HepG2 (cell line): ENCODE results near the gene SLC13A5. TPM values are rescaled to one million over a fixed set of nuclear protein-coding genes. Genes with fewer than 3 reads are reported as not detected.

Experiments
- CHD4 ChIP-seq: fragments of 200-600 bp; sonication (generic); IDR thresholded peaks from 2 replicates; pipeline ENCODE4 v1.7.0; 2017; ENCODE audit warnings: mild to moderate bottlenecking, low read length, borderline replicate concordance
- HIC2 ChIP-seq: sonication (generic); formaldehyde crosslinking; IDR thresholded peaks from 2 replicates; pipeline ENCODE4 v1.9.0; 2022; ENCODE audit warnings: low read depth, missing genetic modification reagents
- HNF4G ChIP-seq, 2 experiments: sonication (generic) in 1 of 2; formaldehyde crosslinking in 1 of 2; IDR thresholded peaks; 2 replicates each; pipeline versions ENCODE4 v1.4.0 to v1.6.1; 2011 to 2020; ENCODE audit warnings: borderline replicate concordance in 2 of 2, low read depth in 2 of 2, mild to moderate bottlenecking in 2 of 2, low read length in 1 of 2, missing genetic modification reagents in 1 of 2, moderate library complexity in 1 of 2
- KDM5A ChIP-seq: fragments of 200-600 bp; sonication (generic); IDR thresholded peaks from 2 replicates; pipeline ENCODE4 v1.7.0; 2018; ENCODE audit warnings: antibody characterized with exemption, mild to moderate bottlenecking, low read length, borderline replicate concordance
- KLF6 ChIP-seq: IDR thresholded peaks from 2 replicates; pipeline ENCODE4 v1.8.0; 2016; ENCODE audit warnings: missing biosample characterization, missing genetic modification reagents
- SOX6 ChIP-seq, 2 experiments: fragments of 450-650 bp in 1 of 2; sonication (generic) in 1 of 2; formaldehyde crosslinking in 1 of 2; IDR thresholded peaks; 2 replicates each; pipeline versions ENCODE4 v1.4.0 to v1.6.1; 2017 to 2020; ENCODE audit warnings: antibody characterized with exemption in 1 of 2, mild to moderate bottlenecking in 1 of 2, missing genetic modification reagents in 1 of 2
- SP5 ChIP-seq: IDR thresholded peaks from 2 replicates; pipeline ENCODE4 v1.6.1; 2016; ENCODE audit warnings: low read depth, borderline replicate concordance
- SRSF4 ChIP-seq: fragments of 200-400 bp; formaldehyde crosslinking; IDR thresholded peaks from one replicate; pipeline ENCODE4 v1.6.1; 2018; ENCODE audit warnings: mild to moderate bottlenecking, low read depth, low read length, moderate library complexity; ENCODE audit not compliant: poor library complexity, severe bottlenecking
- TFAP4 ChIP-seq: sonication (generic); IDR thresholded peaks from 2 replicates; pipeline ENCODE4 v1.6.1; 2016; ENCODE audit warnings: low read depth, borderline replicate concordance
- ZBTB4 ChIP-seq: sonication (generic); formaldehyde crosslinking; IDR thresholded peaks from 2 replicates; pipeline ENCODE4 v1.4.0; 2020; ENCODE audit warnings: missing genetic modification reagents, mild to moderate bottlenecking, borderline replicate concordance
- ZNF343 ChIP-seq: sonication (generic); formaldehyde crosslinking; IDR thresholded peaks from 2 replicates; pipeline ENCODE4 v1.4.0; 2020; ENCODE audit warnings: mild to moderate bottlenecking, missing genetic modification reagents
- ZNF383 ChIP-seq: sonication (generic); formaldehyde crosslinking; IDR thresholded peaks from 2 replicates; pipeline ENCODE4 v1.4.0; 2020; ENCODE audit warnings: missing genetic modification reagents, mild to moderate bottlenecking, borderline replicate concordance
- ZNF430 ChIP-seq: sonication (generic); formaldehyde crosslinking; IDR thresholded peaks from 2 replicates; pipeline ENCODE4 v1.9.0; 2021; ENCODE audit warnings: mild to moderate bottlenecking, missing genetic modification reagents
- polyA plus RNA-seq, 8 experiments: library from polyadenylated mRNA; depleted of rRNA in 3 of 8; stranded (reverse) in 7 of 8; unstranded in 1 of 8; fragments of >200 nt; fragmentation: Illumina TruSeq in 4 of 8; extraction: Trizol in 4 of 8; gene quantifications; 2 replicates each; pipeline versions ENCODE4 v1.2.1 to v1.2.3, GENCODE V29; 2011 to 2016; ENCODE audit warnings: low read depth in 4 of 8, missing spikeins in 1 of 8, mixed read lengths in 1 of 8; ENCODE audit not compliant: insufficient read depth in 1 of 8
- total RNA-seq, 5 experiments: library from RNA; depleted of rRNA; stranded (reverse); fragments of >200 nt; fragmentation: Illumina TruSeq; extraction: Trizol; gene quantifications; 2 replicates each; pipeline ENCODE4 v1.2.3, GENCODE V29; 2016; ENCODE audit warnings: low read depth in 1 of 5
- TF ChIP-seq, protein P1 (sequence below): sonication (generic); formaldehyde crosslinking; IDR thresholded peaks from 2 replicates; pipeline ENCODE4 v1.5.1; 2020; ENCODE audit warnings: mild to moderate bottlenecking, missing genetic modification reagents, moderate library complexity
- TF ChIP-seq, protein P2 (sequence below): sonication (generic); formaldehyde crosslinking; IDR thresholded peaks from 2 replicates; pipeline ENCODE4 v1.4.0; 2020; ENCODE audit warnings: mild to moderate bottlenecking, missing genetic modification reagents

Gene SLC13A5
- total and polyA plus RNA-seq, 2 of the 13 experiments (the other 11 are each of a cell fraction or from before 2014, with no cell fraction given), result 42.8 to 310 TPM

- TF ChIP-seq ZBTB4 (CRISPR knock-in tag), result no peak
- TF ChIP-seq, protein P1, sequence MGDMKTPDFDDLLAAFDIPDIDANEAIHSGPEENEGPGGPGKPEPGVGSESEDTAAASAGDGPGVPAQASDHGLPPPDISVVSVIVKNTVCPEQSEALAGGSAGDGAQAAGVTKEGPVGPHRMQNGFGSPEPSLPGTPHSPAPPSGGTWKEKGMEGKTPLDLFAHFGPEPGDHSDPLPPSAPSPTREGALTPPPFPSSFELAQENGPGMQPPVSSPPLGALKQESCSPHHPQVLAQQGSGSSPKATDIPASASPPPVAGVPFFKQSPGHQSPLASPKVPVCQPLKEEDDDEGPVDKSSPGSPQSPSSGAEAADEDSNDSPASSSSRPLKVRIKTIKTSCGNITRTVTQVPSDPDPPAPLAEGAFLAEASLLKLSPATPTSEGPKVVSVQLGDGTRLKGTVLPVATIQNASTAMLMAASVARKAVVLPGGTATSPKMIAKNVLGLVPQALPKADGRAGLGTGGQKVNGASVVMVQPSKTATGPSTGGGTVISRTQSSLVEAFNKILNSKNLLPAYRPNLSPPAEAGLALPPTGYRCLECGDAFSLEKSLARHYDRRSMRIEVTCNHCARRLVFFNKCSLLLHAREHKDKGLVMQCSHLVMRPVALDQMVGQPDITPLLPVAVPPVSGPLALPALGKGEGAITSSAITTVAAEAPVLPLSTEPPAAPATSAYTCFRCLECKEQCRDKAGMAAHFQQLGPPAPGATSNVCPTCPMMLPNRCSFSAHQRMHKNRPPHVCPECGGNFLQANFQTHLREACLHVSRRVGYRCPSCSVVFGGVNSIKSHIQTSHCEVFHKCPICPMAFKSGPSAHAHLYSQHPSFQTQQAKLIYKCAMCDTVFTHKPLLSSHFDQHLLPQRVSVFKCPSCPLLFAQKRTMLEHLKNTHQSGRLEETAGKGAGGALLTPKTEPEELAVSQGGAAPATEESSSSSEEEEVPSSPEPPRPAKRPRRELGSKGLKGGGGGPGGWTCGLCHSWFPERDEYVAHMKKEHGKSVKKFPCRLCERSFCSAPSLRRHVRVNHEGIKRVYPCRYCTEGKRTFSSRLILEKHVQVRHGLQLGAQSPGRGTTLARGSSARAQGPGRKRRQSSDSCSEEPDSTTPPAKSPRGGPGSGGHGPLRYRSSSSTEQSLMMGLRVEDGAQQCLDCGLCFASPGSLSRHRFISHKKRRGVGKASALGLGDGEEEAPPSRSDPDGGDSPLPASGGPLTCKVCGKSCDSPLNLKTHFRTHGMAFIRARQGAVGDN (CRISPR knock-in tag), result peak; percentile 74; the same call in 1 of the 2 replicates
- no peak for TF ChIP-seq SRSF4
- TF ChIP-seq SP5 (CRISPR knock-in tag), result no peak
- TF ChIP-seq HNF4G (IDR thresholded peaks at IDR 0.05; ENCODE audit: borderline replicate concordance, low read depth, low read length), result no peak
- TF ChIP-seq HNF4G (CRISPR knock-in tag; IDR thresholded peaks at IDR 0.05; ENCODE audit: borderline replicate concordance, low read depth), result no peak
- TF ChIP-seq ZNF430 (CRISPR knock-in tag), result peak; percentile 38; the same call in 1 of the 2 replicates
- TF ChIP-seq CHD4, result no peak
- no peak for TF ChIP-seq ZNF343
- no peak for TF ChIP-seq SOX6 (IDR thresholded peaks at IDR 0.05)
- TF ChIP-seq SOX6 (CRISPR knock-in tag; IDR thresholded peaks at IDR 0.05), result no peak
- TF ChIP-seq, protein P2, sequence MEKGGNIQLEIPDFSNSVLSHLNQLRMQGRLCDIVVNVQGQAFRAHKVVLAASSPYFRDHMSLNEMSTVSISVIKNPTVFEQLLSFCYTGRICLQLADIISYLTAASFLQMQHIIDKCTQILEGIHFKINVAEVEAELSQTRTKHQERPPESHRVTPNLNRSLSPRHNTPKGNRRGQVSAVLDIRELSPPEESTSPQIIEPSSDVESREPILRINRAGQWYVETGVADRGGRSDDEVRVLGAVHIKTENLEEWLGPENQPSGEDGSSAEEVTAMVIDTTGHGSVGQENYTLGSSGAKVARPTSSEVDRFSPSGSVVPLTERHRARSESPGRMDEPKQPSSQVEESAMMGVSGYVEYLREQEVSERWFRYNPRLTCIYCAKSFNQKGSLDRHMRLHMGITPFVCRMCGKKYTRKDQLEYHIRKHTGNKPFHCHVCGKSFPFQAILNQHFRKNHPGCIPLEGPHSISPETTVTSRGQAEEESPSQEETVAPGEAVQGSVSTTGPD (CRISPR knock-in tag), result no peak
- peak; percentile 4; the same call in 1 of the 2 replicates for TF ChIP-seq HIC2 (CRISPR knock-in tag)
- TF ChIP-seq ZNF383 (CRISPR knock-in tag), result no peak
- no peak for TF ChIP-seq KLF6 (CRISPR knock-in tag)
- TF ChIP-seq TFAP4, result peak; percentile 25; the same call in 1 of the 2 replicates
- TF ChIP-seq KDM5A, result 0 out of 2 replicates have a peak, but pooled peaks have one; percentile 2
Observed at GRCh38 chr17:6641247-6641863, 71.8 kb downstream of the SLC13A5 start (continued).
